Activated CD4-positive, alpha-beta T cell treated with anti-CD3 and anti-CD28 coated beads, Interleukin-2, Interleukin-4, amounts not matched to agents 100 ng/mL and 50 ng/mL, durations not matched to agents 16 hours and 8 hours (primary cell): ENCODE data around the gene S1PR2.
"Not testable (repeated sequence)": the region's sequence is repeated elsewhere in the genome, so short reads cannot be mapped to it uniquely, and the experiment has no call there.

ENCODE experiments used
- DNase-seq: peaks from one replicate; pipeline ENCODE4 v3.0.0-alpha.2; 2020; ENCODE audit warnings: low spot score

The S1PR2 gene

DNA sequence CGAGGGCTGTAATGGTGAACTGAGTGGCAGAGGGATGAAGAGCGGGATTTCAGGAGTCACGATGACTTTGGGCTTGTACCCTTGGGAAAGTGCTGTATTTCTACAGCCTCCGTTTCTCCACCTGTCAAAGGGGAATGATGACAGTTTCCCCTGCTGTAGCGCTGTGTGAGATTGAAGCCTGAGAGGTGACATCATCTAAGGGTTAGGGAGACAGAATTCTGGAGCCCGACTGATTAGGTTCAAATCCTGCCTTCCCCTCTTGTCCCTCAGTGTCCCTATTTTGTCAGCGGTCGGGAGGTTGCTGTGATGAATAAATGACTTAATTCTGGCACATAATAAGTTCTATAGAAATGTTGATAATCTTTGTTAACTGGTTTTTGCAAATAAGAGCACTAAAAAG is 21.6 kb upstream of the S1PR2 start:
- no peak for DNase-seq

DNA sequence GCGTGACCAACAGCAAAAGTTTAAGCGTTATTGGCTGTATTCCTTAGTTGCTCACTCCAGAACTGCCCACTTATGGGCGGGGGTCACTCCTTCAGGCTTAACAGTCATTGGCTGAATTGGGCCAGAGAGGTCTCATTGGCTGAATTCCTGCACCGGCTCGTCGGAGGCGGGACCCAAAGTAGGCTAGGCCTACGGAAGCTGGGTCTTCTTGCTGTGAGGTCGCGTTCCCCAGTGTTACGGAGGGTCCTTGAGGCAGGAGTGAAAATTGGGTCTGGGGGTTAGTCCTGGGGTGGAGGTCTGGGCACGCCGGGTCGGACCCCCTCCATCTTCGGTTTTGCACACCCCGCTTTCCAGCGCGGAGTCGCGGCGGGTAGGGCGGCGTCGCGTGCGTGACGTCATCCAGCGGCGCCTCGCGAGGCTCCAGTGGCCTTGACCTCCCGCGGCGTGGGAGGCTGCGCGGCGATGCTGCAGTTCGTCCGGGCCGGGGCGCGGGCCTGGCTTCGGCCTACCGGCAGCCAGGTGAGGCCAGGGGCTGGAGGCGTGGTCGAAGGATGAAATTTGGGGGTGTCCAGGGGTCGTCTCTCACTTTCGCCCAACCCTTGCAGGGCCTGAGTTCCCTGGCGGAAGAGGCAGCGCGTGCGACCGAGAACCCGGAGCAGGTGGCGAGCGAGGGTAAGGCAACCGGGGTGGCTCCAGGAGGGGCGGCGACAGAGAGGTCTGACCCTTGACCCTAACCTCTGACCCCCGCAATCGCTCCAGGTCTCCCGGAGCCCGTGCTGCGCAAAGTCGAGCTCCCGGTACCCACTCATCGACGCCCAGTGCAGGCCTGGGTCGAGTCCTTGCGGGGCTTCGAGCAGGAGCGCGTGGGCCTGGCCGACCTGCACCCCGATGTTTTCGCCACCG is 20.9 kb upstream of the S1PR2 start, which contains the start of gene MRPL4:
Gene MRPL4 (plus strand): TSS at position 423 of the 903 bp plus-strand sequence. CDS start 40 bp downstream, at position 463.
- peak; percentile 98 for DNase-seq

DNA sequence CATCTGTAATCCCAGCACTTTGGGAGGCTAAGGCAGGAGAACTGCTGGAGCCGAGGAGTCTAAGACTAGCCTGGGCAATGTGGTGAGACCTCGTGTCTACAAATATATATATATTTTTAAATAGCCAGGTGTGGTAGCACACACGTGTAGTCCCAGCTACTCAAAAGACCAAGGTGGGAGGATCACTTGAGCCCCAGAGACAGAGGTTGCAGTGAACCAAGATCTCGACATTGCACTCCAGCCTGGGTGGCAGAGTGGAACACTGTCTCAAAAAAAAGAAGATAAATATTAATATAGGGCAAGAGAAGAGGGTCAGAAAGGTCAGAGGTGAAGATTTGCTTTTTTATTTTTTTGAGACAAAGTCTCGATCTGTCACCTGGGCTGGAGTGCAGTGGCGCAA is 15.4 kb upstream of the S1PR2 start:
- no peak for DNase-seq

DNA sequence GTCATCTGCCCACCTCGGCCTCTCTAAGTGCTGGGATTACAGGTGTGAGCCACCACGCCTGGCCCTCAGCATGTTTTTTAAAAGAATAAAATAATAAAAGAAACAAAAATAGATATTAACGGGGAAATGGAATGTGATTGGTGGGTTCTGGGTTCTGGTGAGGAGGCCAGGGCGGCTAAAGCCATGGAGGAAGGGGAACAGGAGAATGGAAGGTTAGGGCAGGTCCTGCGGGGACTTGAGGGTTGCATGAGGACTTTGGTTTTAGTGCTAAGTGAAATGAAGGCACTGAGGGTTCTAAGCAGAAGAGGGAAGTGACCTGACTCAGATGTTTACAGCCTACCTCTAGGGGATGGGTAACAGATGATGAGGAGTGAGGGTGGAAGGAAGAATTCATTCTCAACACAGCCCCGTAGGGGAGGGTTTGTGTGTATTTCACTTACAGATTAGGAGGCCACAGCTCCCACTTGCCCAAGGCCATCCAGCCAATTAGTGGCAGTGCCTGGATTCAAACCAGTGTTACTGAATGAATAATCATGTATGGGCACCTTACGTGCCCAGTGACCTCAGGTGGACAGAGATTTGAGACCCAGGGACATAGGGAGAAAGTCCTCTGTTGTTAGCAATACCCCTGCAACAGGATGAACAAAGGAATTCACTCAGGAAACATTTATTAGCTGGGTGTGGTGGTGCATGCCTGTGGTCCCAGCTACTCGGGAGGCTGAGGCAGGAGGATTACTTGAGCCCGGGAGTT is 14.2 kb upstream of the S1PR2 start:
- no peak for DNase-seq

DNA sequence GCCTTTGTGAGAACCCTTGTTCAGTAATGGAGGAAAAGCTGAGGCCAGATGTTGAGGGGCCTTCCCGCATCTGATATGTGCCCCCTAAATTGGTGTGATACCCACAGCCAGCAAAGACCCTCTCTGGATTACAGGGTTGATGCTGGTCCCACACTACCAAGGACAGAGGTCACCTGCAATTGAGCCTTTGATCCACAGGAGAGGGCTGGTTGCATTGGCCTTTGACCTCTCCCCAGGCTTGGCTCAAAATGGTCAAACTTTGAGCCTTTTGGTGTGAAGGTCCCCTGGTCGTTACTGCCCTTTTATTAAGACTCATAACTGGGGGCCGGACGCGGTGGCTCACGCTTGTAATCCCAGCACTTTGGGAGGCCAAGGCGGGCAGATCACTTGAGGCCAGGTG is 12.5 kb upstream of the S1PR2 start:
- DNase-seq = no peak

DNA sequence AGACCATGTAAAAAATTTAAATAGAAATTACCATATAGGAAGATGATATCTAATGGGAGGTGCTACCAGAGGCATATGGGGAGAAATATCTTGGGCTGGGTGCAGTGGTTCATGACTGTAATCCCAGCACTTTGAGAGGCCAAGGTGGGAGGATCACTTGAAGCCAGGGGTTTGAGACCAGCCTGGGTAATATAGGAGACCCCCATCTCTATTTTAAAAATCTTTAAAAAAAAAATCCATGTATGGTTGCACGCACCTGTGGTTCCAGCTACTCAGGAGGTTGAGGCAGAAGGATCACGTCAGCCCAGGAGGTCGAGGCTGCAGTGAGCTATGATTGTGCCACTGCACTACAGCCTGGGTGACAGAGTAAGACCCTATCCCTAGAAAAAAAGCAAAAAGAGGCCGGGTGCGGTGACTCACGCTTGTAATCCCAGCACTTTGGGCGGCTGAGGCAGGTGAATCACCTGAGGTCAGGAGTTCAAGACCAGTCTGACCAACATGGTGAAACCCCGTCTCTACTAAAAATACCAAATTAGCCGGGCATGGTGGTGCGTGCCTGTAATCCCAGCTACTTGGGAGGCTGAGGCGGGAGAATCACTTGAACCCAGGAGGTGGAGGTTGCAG is 10.8 kb upstream of the S1PR2 start:
- not testable (repeated sequence) for DNase-seq

DNA sequence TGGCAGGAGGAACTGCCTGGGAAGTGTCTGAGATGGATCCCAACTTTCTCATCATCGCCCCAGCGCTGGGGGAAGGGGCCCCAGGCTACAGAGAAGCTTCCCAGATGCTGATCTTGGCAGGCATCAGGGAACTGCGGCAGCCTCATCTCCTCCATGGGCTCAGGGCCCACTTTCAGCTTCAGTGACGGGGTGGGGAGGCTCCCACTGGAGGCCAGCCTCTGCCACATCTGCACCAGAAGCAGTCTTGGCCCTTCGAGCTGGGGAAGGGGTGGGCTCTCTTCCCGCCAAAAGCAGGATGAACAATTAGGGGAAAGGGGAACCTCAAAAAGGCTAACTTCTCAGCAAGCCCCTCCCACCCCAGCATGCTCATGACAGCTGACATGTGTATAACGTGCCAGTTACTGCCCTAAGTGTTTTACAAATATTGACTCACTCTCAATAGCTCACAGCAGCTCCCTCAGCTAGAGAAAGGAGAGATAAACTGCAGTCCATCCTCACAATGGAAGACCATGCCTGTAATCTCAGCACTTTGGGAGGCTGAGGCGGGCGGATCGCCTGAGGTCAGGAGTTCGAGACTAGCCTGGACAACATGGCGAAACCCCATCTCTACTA is 7.1 kb upstream of the S1PR2 start:
- no peak for DNase-seq

DNA sequence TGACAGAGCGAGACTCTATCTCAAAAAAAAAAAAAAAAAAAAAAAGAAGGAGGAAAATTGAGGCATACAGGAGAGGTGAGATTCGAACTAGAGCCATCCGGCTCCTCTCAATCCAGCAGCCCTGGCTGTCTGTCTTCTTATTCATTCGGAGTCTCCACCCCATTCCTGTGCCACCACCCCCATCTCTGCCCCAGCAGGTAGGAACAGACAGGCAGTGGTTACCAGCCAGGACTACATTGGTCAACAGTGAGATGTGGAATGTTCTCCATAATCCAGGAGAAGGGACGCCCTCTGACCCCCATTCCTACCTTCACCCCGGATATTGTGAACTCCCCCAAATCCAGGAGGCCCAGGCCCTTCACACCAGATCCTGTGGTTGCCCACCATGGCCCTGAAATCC is 6.6 kb upstream of the S1PR2 start:
- no peak for DNase-seq

DNA sequence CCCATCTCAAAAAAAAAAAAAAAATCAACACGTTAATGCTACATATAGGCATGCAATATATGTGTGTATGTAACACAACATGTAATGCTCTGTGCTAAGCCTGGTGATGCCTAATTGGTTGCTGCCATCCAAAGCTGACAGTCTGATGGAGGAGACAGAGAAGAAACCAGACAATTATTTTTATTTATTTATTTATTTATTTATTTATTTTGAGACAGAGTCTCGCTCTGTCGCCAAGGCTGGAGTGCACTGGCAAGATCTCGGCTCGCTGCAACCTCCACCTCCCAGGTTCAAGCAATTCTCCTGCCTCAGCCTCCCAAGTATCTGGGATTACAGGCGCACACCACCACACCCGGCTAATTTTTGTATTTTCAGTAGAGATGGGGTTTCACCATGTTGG is 4.3 kb upstream of the S1PR2 start:
- DNase-seq = not testable (repeated sequence)

DNA sequence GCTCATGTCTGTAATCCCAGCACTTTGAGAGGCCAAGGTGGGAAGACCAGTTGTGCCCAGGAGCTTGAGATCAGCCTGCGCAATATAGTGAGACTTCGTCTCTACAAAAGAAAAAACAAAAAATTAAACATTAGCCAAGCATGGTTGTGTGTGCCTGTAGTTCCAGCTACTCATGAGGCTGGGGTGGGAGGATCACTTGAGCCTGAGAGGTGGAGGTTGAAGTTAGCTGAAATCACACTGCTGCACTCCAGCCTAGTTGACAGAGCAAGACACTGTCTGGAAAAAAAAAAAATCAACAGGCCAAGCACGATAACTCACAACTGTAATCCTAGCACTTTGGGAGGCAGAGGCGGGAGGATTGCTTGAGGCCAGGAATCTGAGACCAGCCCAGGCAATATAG is 3.9 kb upstream of the S1PR2 start:
- no peak for DNase-seq

DNA sequence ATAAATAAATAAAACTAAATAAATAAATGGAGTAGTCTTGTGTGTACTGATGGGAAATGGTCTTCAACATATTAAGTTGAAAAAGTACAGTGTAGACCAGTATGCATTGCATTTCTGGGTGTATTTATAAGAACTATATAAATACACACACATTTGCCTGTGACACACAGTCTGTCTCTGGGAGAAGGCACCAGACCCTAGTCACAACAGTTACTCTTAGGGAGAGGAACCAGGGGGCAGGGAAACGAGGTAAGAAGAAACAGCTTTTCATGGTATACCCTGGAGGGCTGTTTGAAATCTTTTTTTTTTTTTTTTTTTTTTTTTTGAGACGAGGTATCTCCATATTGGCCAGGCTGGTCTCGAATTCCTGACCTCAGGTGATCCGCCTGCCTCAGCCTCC is 2.8 kb upstream of the S1PR2 start:
- DNase-seq = no peak

DNA sequence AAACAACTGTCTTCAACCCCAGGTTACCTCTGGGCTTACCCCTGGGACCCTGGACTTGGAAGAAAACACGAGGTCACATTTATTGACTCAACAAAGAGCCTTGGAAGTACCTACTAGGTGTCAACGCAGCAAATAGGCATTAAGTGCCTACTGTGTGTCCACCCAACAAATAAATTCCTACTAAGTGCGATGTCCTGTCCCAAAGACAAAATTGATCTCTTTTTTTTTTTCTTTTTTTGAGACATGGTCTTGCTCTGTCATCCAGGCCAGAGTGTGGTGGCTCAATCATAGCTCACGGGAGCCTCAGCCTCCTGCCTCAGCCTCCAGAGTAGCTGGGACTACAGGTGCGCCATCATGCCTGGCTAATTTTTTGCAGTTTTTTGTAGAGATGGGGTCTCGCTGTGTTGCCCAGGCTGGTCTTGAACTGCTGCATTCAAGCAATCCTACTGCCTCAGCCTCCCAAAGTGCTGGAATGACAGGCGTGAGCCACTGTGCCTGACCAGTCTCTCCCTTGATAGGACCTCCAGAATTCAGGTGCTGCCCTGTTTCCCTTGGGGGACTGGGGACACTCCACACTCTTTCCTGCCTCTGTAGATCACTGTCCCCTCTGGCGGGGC is 589 bp upstream of the S1PR2 start:
- no peak for DNase-seq

DNA sequence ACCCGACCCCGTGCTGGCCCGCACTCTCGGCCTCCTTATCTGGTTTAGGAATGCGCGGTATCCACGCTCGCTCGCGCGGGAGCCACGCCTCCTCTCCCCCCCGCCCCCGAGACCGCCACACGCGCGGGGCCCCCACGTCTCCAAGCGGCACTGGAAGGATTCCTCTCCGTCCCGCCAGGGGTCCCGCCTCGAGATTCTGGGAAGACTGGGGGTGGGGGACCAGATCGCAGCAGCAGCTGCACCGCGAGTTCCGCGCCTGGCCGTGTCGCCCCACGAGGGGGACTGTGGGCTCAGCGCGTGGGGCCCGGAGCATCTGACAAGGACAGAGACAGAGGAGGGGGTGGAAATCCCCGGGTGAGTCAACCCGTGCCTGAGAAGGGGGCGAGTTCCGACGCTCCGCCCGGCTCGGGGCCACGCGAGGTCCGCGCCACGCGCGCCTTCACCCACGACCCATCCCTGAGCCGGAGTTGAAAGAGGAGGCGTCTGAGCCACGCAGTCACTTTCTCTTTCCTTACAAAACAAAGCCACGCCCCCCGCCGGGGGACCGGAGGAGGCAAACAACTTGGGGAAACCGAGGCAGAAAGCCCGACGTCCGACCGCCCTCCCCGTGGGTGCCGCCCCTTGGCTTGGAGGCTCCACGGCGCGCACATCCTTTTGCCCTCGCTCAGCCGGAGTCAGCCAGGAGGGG is 814 bp downstream of the S1PR2 start:
- DNase-seq = peak; percentile 19

DNA sequence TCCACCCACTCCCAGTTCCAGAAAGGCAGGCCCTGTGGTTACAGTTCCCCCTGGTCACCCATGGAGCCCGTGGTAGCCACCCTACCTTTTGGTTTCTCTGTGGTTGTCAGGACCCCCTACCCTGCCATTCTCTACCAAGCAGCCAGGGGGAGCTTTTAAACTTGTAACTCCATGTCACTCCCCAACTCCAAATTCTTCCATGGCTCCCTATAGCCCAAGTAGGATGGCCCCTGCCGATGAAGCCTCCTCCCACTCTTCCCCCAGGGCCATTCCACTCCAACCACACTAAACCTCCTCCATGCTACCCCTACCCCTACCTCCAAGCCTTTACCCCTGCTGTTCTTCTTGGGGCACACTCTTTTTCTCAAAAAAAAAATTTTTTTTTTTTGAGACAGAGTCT is 2.2 kb downstream of the S1PR2 start:
- peak; percentile 44 for DNase-seq

DNA sequence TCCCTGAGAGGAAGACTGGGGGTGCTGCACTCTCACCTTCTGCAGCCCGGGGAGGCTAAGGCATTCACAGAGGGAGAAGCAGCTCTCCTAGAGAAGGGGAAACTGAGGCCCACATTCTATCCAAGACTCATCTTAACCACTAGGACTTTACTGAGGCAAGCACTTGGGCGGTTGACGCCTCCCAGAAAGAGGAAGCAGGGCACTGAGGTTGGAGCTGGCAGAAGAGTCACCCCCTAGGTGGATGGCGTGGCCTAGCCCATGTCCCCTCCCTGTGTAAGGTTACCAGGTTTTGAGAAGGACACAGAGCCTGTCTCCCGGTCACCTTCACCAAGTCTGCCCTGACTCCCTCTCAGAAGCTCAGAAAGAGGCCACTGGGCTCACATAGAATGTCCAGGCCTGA is 2.7 kb downstream of the S1PR2 start:
- DNase-seq = no peak

DNA sequence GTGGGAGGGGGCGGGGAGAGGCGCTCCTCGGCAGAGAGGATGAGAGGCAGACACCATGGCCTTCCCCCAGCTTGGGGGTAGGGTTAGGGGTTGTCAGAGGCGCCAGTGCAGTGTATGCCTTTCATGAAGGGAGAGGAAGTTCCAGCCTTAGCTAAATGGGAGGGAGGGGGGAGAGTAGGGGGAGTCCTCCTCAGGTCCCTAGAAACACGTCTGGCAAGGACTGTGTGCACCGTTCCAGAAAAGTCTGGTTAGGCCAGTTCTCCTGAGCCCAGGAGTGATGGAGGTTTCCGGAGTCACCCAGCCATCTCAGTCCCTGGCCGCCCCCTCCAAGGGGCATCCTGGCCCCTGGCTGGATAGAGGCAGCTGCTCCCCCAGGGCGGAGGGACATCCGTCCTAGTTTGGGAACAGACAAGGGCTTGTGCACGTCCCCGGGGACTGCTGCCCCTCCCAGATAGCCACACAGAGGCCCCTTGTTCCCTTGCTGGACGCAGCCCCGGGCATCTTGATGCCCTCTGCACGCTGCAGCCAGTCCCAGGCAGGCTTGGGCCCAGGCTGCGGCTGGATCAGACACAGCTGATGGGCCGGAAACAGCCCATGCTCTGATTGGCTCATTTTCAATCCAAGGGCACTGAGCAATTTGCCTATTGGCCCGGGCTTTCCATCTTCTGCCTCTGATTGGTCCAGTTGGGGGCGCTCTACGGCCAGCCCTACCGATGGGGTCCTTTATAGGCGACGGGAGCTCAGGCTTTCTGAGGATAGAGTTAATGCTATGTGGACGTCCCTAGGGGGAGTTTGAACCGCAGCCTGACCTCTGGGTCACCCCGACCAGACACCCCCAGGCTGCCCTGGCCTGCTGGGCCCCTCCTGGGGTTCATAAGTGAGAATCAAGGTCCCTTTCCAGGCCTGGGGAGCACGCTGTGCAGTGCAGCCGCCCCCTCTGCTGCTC is 3.8 kb downstream of the S1PR2 start:
- DNase-seq = no peak

DNA sequence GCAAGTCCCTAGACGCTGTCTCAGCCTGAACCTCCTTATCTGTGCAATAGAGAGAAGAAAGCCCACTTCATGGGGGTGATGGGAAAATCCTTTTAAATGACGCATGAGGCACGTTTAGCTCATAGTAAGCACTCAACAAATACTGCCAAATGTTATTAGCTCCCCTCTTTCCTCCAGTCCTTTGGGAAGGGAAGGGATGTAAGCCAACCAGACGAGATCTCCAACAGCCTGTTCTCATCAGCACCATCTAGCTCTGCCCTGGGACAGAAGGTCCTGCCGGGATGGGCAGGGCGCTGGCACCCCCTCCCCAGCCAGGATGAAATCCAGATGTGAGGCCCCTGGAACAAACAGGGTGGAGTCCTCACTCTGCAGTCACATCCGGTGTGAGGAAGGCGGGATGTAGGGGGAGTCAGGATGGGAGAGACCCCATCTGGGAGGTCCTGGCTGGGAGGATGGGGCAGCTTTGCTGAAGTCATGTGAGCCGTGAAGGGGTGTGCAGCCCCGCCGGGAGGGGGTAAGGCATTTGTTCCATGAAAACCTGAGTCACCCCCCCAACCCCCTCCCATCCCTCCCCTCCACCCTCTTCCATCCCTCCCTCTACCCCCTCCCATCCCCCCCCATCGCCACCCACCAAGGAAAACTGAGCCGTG is 4.6 kb downstream of the S1PR2 start:
- DNase-seq = no peak

DNA sequence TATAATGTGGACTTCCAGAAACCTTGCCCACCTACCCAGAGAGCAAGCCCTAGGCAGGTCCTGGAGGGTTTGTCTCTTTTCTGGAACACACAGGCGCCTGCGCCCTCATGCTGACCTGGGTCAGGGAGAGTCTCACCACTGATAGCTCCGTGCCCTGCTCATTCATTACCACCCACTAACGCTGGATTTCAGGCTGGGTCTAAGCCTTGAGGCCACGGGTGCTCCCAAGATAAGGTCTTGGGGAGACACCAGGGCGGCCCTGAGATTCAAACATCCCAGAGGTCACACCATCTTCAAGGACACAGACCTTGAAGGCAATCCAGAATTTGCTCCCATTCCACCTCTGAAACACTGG is 5.1 kb downstream of the S1PR2 start:
- no peak for DNase-seq

DNA sequence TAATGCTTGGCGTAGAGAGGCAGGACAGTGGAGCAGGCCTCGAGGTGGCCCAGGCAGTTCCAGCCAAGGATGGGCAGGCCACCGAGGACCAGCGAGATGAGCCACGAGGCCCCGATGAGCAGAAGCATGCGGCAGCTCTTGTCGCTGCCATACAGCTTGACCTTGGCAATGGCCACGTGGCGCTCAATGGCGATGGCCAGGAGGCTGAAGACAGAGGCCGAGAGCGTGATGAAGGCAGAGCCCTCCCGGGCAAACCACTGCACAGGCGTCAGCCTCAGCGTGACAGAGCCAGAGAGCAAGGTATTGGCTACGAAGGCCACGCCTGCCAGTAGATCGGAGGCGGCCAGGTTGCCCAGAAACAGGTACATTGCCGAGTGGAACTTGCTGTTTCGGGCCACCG is 6.8 kb downstream of the S1PR2 start:
- DNase-seq = no peak
